ENCODE measurements around the gene SLC29A1.
A peak's percentile ranks its signal among the peaks of the same experiment; 100 is the strongest.

SLC29A1 gene

GRCh38 chr6:44201638-44202303 lies 21.6 kb upstream of the SLC29A1 start:
- no peak for TF ChIP-seq Cebpa-rat (IDR thresholded peaks at IDR 0.05)
- H4K20me1 ChIP-seq: no peaks in the 10 kb centered on the region
- no peaks in the 10 kb centered on the region for H3K9me3 ChIP-seq (replicated peaks in 1 of 11)
- no peak overlapping the region for H3K4me3 ChIP-seq
- H3K27ac ChIP-seq: no peak overlapping the region; a peak in 1 of 22 replicates
- peak overlapping the region in 1 of 11 experiments; percentile 4; a peak in 3 of 22 replicates for H3K9ac ChIP-seq
- no peaks in the 10 kb centered on the region for H3K36me3 ChIP-seq
- H3K4me1 ChIP-seq: peaks cover 5 to 30% (median 20%) of the 10 kb centered on the region in 10 experiments; a peak in 18 of 20 replicates
- no peaks in the 10 kb centered on the region; a peak in 1 of 22 replicates for H3K27me3 ChIP-seq
- peak overlapping the region in 10 of 11 experiments; percentile 28 to 81 (median 66); a peak in 18 of 22 replicates for H3K4me2 ChIP-seq

GRCh38 chr6:44202332-44202971 lies 20.9 kb upstream of the SLC29A1 start:
- no peak for TF ChIP-seq Cebpa-rat (IDR thresholded peaks at IDR 0.05)
- H3K4me2 ChIP-seq: peak overlapping the region in 7 of 11 experiments; percentile 59 to 81 (median 70); a peak in 11 of 22 replicates
- no peaks in the 10 kb centered on the region for H3K36me3 ChIP-seq
- no peak overlapping the region for H3K27ac ChIP-seq
- H3K4me3 ChIP-seq: no peak overlapping the region
- no peaks in the 10 kb centered on the region for H4K20me1 ChIP-seq
- H3K9ac ChIP-seq: no peak overlapping the region
- peaks cover 5 to 30% (median 20%) of the 10 kb centered on the region in 10 experiments; a peak in 18 of 20 replicates for H3K4me1 ChIP-seq
- no peaks in the 10 kb centered on the region; a peak in 1 of 22 replicates for H3K27me3 ChIP-seq
- H3K9me3 ChIP-seq (replicated peaks in 1 of 11): no peaks in the 10 kb centered on the region

GRCh38 chr6:44202972-44203750 lies 20.2 kb upstream of the SLC29A1 start:
- Histone ChIP-seq H3K4me1 (peaks cover 5 to 30% (median 20%) of the 10 kb centered on the region in 10 experiments; a peak in 18 of 20 replicates), H3K27ac (no peak overlapping the region), H3K9me3 (replicated peaks in 1 of 11) (no peaks in the 10 kb centered on the region), H3K27me3 (no peaks in the 10 kb centered on the region; a peak in 1 of 22 replicates), H3K9ac (no peak overlapping the region), H3K4me3 (no peak overlapping the region), H3K36me3 (no peaks in the 10 kb centered on the region), H3K4me2 (0 out of 22 replicates have a peak overlapping the region, but pooled peaks of 1 of the 11 experiments have one; percentile 8), H4K20me1 (no peaks in the 10 kb centered on the region)
- no peak for TF ChIP-seq Cebpa-rat (IDR thresholded peaks at IDR 0.05)

GRCh38 chr6:44203955-44204354 lies 19.4 kb upstream of the SLC29A1 start:
- H3K36me3 ChIP-seq: no peaks in the 10 kb centered on the region

GRCh38 chr6:44207966-44208365 lies 15.4 kb upstream of the SLC29A1 start:
- Histone ChIP-seq H4K20me1 (no peaks in the 10 kb centered on the region), H3K9me3 (replicated peaks in 1 of 11) (no peaks in the 10 kb centered on the region), H3K4me3 (no peak overlapping the region), H3K4me1 (peaks cover 0 to 14% (median 2%) of the 10 kb centered on the region in 10 experiments; a peak in 4 of 20 replicates), H3K4me2 (no peak overlapping the region), H3K36me3 (no peaks in the 10 kb centered on the region), H3K27ac (no peak overlapping the region), H3K27me3 (no peaks in the 10 kb centered on the region), H3K9ac (no peak overlapping the region)
- TF ChIP-seq Cebpa-rat (IDR thresholded peaks at IDR 0.05): no peak

More at GRCh38 chr6:44203955-44204354, 19.4 kb upstream of the SLC29A1 start:
- TF ChIP-seq Cebpa-rat (IDR thresholded peaks at IDR 0.05): no peak
- Histone ChIP-seq H4K20me1 (no peaks in the 10 kb centered on the region), H3K27ac (no peak overlapping the region), H3K4me1 (peaks cover 5 to 30% (median 20%) of the 10 kb centered on the region in 10 experiments; a peak in 18 of 20 replicates), H3K4me2 (no peak overlapping the region), H3K27me3 (no peaks in the 10 kb centered on the region; a peak in 1 of 22 replicates), H3K9ac (no peak overlapping the region), H3K9me3 (replicated peaks in 1 of 11) (no peaks in the 10 kb centered on the region), H3K4me3 (no peak overlapping the region)

GRCh38 chr6:44211284-44211683 lies 12.1 kb upstream of the SLC29A1 start:
- H3K9ac ChIP-seq: no peak overlapping the region
- H3K36me3 ChIP-seq: no peaks in the 10 kb centered on the region
- no peaks in the 10 kb centered on the region for H3K9me3 ChIP-seq (replicated peaks in 1 of 11)
- no peak overlapping the region for H3K4me3 ChIP-seq
- no peak overlapping the region for H3K27ac ChIP-seq
- no peaks in the 10 kb centered on the region for H3K27me3 ChIP-seq
- H4K20me1 ChIP-seq: no peaks in the 10 kb centered on the region
- no peak for TF ChIP-seq Cebpa-rat (IDR thresholded peaks at IDR 0.05)
- H3K4me1 ChIP-seq: peaks cover 0 to 20% (median 4%) of the 10 kb centered on the region in 10 experiments; a peak in 13 of 20 replicates
- peak overlapping the region in 3 of 11 experiments; percentile 5 to 40 (median 25); a peak in 3 of 22 replicates for H3K4me2 ChIP-seq

- Histone ChIP-seq H3K4me3 (no peak overlapping the region), H4K20me1 (no peaks in the 10 kb centered on the region), H3K27me3 (no peaks in the 10 kb centered on the region), H3K4me2 (no peak overlapping the region), H3K9ac (no peak overlapping the region), H3K27ac (no peak overlapping the region), H3K36me3 (no peaks in the 10 kb centered on the region), H3K9me3 (replicated peaks in 1 of 11) (no peaks in the 10 kb centered on the region), H3K4me1 (peaks cover 26 to 50% (median 32%) of the 10 kb centered on the region in 10 experiments)
- TF ChIP-seq Cebpa-rat (IDR thresholded peaks at IDR 0.05): no peak
Observed at GRCh38 chr6:44214307-44214706, 9.1 kb upstream of the SLC29A1 start.

GRCh38 chr6:44216677-44217331 lies 6.6 kb upstream of the SLC29A1 start, which contains the start of gene MYMX:
Gene MYMX (plus strand): TSS chr6:44216926. CDS start chr6:44217472, 546 bp downstream.
- H3K9me3 ChIP-seq (replicated peaks in 1 of 11): no peaks in the 10 kb centered on the region
- no peak within 1 kb of the TSS for H3K27ac ChIP-seq
- no peak within 1 kb of the TSS for H3K4me3 ChIP-seq
- H3K4me2 ChIP-seq: peak within 1 kb of the TSS; percentile 44 to 97 (median 55); a peak in 21 of 22 replicates
- peaks cover 38 to 61% (median 47%) of the 10 kb centered on the region in 10 experiments for H3K4me1 ChIP-seq
- no peaks in the 10 kb centered on the region for H3K36me3 ChIP-seq
- H3K27me3 ChIP-seq: no peaks in the 10 kb centered on the region
- TF ChIP-seq Cebpa-rat (IDR thresholded peaks at IDR 0.05): no peak
- no peaks in the 10 kb centered on the region; a peak in 1 of 22 replicates for H4K20me1 ChIP-seq
- H3K9ac ChIP-seq: peak within 1 kb of the TSS in 1 of 11 experiments; percentile 1; a peak in 1 of 22 replicates

All from BLaER1 treated with 17β-estradiol and CSF1 and Interleukin-3, amounts not matched to agents 10 nM and 100 nM (cell line).